HepG2 (cell line): ENCODE measurements around the gene HBA1. TPM values are rescaled to one million over a fixed set of nuclear protein-coding genes. Genes with fewer than 3 reads are reported as not detected.
A peak's percentile ranks its signal among the peaks of the same experiment; 100 is the strongest.

Experiments
- ELF3 ChIP-seq: IDR thresholded peaks from 2 replicates; pipeline ENCODE4 v1.6.1; 2016; ENCODE audit warnings: missing genetic modification reagents, missing compliant biosample characterization
- EP300 ChIP-seq, 3 experiments: sonication (generic) in 1 of 3; formaldehyde crosslinking in 1 of 3; IDR thresholded peaks; 2 replicates each; pipeline versions ENCODE4 v1.5.1 to v1.6.1; 2011 to 2020; ENCODE audit warnings: low read depth in 2 of 3, low read length in 2 of 3, borderline replicate concordance in 1 of 3, improper control_type of control experiment in 1 of 3, mild to moderate bottlenecking in 1 of 3, missing genetic modification reagents in 1 of 3, moderate library complexity in 1 of 3
- GZF1 ChIP-seq: sonication (generic); formaldehyde crosslinking; IDR thresholded peaks from 2 replicates; pipeline ENCODE4 v1.5.1; 2020; ENCODE audit warnings: mild to moderate bottlenecking, missing genetic modification reagents
- NCOA1 ChIP-seq: sonication (generic); formaldehyde crosslinking; IDR thresholded peaks from 2 replicates; pipeline ENCODE4 v1.9.0; 2021; ENCODE audit warnings: missing genetic modification reagents
- PHF5A ChIP-seq: IDR thresholded peaks from one replicate; pipeline ENCODE4 v1.6.1; 2018; ENCODE audit warnings: low read depth, missing genetic modification reagents; ENCODE audit not compliant: unreplicated experiment
- RCOR2 ChIP-seq: IDR thresholded peaks from 2 replicates; pipeline ENCODE4 v1.6.1; 2016; ENCODE audit warnings: missing biosample characterization, missing genetic modification reagents
- SKI ChIP-seq: fragments of 450-650 bp; IDR thresholded peaks from one replicate; pipeline ENCODE4 v1.6.1; 2018; ENCODE audit warnings: mild to moderate bottlenecking; ENCODE audit not compliant: partially characterized antibody
- THAP11 ChIP-seq: IDR thresholded peaks from 2 replicates; pipeline ENCODE4 v1.6.1; 2016; ENCODE audit warnings: missing biosample characterization, missing genetic modification reagents
- TRIM24 ChIP-seq: sonication (generic); formaldehyde crosslinking; IDR thresholded peaks from 2 replicates; pipeline ENCODE4 v1.8.0; 2022; ENCODE audit warnings: mild to moderate bottlenecking, missing genetic modification reagents
- ZFP1 ChIP-seq: IDR thresholded peaks from 2 replicates; pipeline ENCODE4 v1.6.1; 2016
- ZFP62 ChIP-seq: sonication (generic); formaldehyde crosslinking; IDR thresholded peaks from 2 replicates; pipeline ENCODE4 v1.4.0; 2020; ENCODE audit warnings: missing genetic modification reagents
- ZFP82 ChIP-seq: sonication (generic); formaldehyde crosslinking; IDR thresholded peaks from 2 replicates; pipeline ENCODE4 v1.5.1; 2020; ENCODE audit warnings: mild to moderate bottlenecking, missing genetic modification reagents, borderline replicate concordance
- ZNF12 ChIP-seq: sonication (generic); formaldehyde crosslinking; IDR thresholded peaks from 2 replicates; pipeline ENCODE4 v1.5.0; 2020; ENCODE audit warnings: missing genetic modification reagents
- ZNF205 ChIP-seq: IDR thresholded peaks from 2 replicates; pipeline ENCODE4 v1.6.1; 2018; ENCODE audit warnings: missing biosample characterization, missing genetic modification reagents
- ZNF34 ChIP-seq: sonication (generic); formaldehyde crosslinking; IDR thresholded peaks from 2 replicates; pipeline ENCODE4 v1.4.0; 2020; ENCODE audit warnings: mild to moderate bottlenecking, missing genetic modification reagents, borderline replicate concordance
- ZNF577 ChIP-seq: sonication (generic); formaldehyde crosslinking; IDR thresholded peaks from 2 replicates; pipeline ENCODE4 v1.4.0; 2020; ENCODE audit warnings: mild to moderate bottlenecking, low read depth, missing genetic modification reagents, borderline replicate concordance
- ZNF629 ChIP-seq: sonication (generic); formaldehyde crosslinking; conservative IDR thresholded peaks from 2 replicates; pipeline ENCODE4 v1.5.0; 2020; ENCODE audit warnings: missing genetic modification reagents
- ZNF83 ChIP-seq: sonication (generic); formaldehyde crosslinking; IDR thresholded peaks from 2 replicates; pipeline ENCODE4 v1.4.0; 2020; ENCODE audit warnings: missing genetic modification reagents, mild to moderate bottlenecking, borderline replicate concordance
- polyA plus RNA-seq, 8 experiments: library from polyadenylated mRNA; depleted of rRNA in 3 of 8; stranded (reverse) in 7 of 8; unstranded in 1 of 8; fragments of >200 nt; fragmentation: Illumina TruSeq in 4 of 8; extraction: Trizol in 4 of 8; gene quantifications; 2 replicates each; pipeline versions ENCODE4 v1.2.1 to v1.2.3, GENCODE V29; 2011 to 2016; ENCODE audit warnings: low read depth in 4 of 8, missing spikeins in 1 of 8, mixed read lengths in 1 of 8; ENCODE audit not compliant: insufficient read depth in 1 of 8
- total RNA-seq, 5 experiments: library from RNA; depleted of rRNA; stranded (reverse); fragments of >200 nt; fragmentation: Illumina TruSeq; extraction: Trizol; gene quantifications; 2 replicates each; pipeline ENCODE4 v1.2.3, GENCODE V29; 2016; ENCODE audit warnings: low read depth in 1 of 5
- TF ChIP-seq, protein P1 (sequence below): sonication (generic); formaldehyde crosslinking; IDR thresholded peaks from 2 replicates; pipeline ENCODE4 v1.8.0; 2022; ENCODE audit warnings: low read depth, missing genetic modification reagents
- TF ChIP-seq, protein P2 (sequence below): sonication (generic); formaldehyde crosslinking; IDR thresholded peaks from 2 replicates; pipeline ENCODE4 v1.4.0; 2020; ENCODE audit warnings: missing genetic modification reagents
- TF ChIP-seq, protein P3 (sequence below): sonication (generic); formaldehyde crosslinking; IDR thresholded peaks from 2 replicates; pipeline ENCODE4 v1.4.0; 2020; ENCODE audit warnings: low read depth, mild to moderate bottlenecking, missing genetic modification reagents
- TF ChIP-seq, protein P4 (sequence below): IDR thresholded peaks from 2 replicates; pipeline ENCODE4 v1.6.1; 2016
- TF ChIP-seq, protein P5 (sequence below): sonication (generic); formaldehyde crosslinking; IDR thresholded peaks from 2 replicates; pipeline ENCODE4 v1.4.0; 2020; ENCODE audit warnings: mild to moderate bottlenecking, missing genetic modification reagents

HBA1 gene
- total and polyA plus RNA-seq, 2 of the 13 experiments (the other 11 are each of a cell fraction or from before 2014, with no cell fraction given): 0.59 TPM; not detected in 1

DNA sequence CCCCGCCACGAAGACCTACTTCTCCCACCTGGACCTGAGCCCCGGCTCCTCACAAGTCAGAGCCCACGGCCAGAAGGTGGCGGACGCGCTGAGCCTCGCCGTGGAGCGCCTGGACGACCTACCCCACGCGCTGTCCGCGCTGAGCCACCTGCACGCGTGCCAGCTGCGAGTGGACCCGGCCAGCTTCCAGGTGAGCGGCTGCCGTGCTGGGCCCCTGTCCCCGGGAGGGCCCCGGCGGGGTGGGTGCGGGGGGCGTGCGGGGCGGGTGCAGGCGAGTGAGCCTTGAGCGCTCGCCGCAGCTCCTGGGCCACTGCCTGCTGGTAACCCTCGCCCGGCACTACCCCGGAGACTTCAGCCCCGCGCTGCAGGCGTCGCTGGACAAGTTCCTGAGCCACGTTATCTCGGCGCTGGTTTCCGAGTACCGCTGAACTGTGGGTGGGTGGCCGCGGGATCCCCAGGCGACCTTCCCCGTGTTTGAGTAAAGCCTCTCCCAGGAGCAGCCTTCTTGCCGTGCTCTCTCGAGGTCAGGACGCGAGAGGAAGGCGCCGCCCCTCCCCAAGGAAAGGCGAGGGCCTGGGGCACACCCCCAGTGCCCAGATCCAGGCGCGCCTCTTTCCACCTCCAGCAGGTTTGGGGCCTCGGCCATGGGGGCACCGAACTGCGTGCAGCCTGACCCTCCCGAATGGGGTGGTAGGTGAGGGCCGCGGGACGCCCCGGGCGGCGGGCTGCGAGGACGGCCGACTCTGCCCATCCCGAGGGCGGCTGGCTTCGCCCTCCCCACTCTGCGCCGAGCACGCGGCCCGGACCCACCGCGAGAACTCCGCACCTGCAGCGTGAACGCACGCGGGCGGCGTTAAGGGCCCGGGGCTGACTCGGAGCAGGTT lies 4.4 kb downstream of the HBA1 start (continued):
- TF ChIP-seq TRIM24 (CRISPR knock-in tag) (no peak), ZFP62 (CRISPR knock-in tag) (no peak), ZNF12 (CRISPR knock-in tag) (peak; percentile 82), RCOR2 (0 out of 2 replicates have a peak, but pooled peaks have one; percentile 36), NCOA1 (CRISPR knock-in tag) (peak; percentile 97), ZFP1 (peak; percentile 66; the same call in 1 of the 2 replicates), THAP11 (CRISPR knock-in tag) (peak; percentile 84), SKI (no peak), ELF3 (CRISPR knock-in tag) (peak; percentile 86), PHF5A (CRISPR knock-in tag) (no peak), ZFP82 (peak; percentile 91; the same call in 1 of the 2 replicates), ZNF205 (peak; percentile 86; the same call in 1 of the 2 replicates), ZNF629 (peak; percentile 60), ZNF83 (peak; percentile 95; the same call in 1 of the 2 replicates), GZF1 (peak; percentile 85; the same call in 1 of the 2 replicates), ZNF577 (no peak; the same call in 1 of the 2 replicates), ZNF34 (peak; percentile 95), EP300 (IDR thresholded peaks at IDR 0.05; ENCODE audit: low read depth in 2 of 2, low read length in 2 of 2) (no peak), EP300 (CRISPR knock-in tag; IDR thresholded peaks at IDR 0.05; ENCODE audit: borderline replicate concordance) (no peak; the same call in 1 of the 2 replicates)
- TF ChIP-seq, protein P1, sequence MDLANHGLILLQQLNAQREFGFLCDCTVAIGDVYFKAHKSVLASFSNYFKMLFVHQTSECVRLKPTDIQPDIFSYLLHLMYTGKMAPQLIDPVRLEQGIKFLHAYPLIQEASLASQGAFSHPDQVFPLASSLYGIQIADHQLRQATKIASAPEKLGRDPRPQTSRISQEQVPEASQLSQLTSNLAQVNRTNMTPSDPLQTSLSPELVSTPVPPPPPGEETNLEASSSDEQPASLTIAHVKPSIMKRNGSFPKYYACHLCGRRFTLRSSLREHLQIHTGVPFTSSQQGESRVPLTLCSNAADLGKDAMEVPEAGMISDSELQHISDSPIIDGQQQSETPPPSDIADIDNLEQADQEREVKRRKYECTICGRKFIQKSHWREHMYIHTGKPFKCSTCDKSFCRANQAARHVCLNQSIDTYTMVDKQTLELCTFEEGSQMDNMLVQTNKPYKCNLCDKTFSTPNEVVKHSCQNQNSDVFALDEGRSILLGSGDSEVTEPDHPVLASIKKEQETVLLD (CRISPR knock-in tag): peak; percentile 92
- TF ChIP-seq, protein P2, sequence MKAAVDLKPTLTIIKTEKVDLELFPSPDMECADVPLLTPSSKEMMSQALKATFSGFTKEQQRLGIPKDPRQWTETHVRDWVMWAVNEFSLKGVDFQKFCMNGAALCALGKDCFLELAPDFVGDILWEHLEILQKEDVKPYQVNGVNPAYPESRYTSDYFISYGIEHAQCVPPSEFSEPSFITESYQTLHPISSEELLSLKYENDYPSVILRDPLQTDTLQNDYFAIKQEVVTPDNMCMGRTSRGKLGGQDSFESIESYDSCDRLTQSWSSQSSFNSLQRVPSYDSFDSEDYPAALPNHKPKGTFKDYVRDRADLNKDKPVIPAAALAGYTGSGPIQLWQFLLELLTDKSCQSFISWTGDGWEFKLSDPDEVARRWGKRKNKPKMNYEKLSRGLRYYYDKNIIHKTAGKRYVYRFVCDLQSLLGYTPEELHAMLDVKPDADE: peak; percentile 97; the same call in 1 of the 2 replicates
- TF ChIP-seq, protein P3, sequence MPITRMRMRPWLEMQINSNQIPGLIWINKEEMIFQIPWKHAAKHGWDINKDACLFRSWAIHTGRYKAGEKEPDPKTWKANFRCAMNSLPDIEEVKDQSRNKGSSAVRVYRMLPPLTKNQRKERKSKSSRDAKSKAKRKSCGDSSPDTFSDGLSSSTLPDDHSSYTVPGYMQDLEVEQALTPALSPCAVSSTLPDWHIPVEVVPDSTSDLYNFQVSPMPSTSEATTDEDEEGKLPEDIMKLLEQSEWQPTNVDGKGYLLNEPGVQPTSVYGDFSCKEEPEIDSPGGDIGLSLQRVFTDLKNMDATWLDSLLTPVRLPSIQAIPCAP (CRISPR knock-in tag): 0 out of 2 replicates have a peak, but pooled peaks have one; percentile 81
- TF ChIP-seq, protein P4, sequence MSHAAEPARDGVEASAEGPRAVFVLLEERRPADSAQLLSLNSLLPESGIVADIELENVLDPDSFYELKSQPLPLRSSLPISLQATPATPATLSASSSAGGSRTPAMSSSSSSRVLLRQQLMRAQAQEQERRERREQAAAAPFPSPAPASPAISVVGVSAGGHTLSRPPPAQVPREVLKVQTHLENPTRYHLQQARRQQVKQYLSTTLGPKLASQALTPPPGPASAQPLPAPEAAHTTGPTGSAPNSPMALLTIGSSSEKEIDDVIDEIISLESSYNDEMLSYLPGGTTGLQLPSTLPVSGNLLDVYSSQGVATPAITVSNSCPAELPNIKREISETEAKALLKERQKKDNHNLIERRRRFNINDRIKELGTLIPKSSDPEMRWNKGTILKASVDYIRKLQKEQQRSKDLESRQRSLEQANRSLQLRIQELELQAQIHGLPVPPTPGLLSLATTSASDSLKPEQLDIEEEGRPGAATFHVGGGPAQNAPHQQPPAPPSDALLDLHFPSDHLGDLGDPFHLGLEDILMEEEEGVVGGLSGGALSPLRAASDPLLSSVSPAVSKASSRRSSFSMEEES (CRISPR knock-in tag): peak; percentile 73
- TF ChIP-seq, protein P5, sequence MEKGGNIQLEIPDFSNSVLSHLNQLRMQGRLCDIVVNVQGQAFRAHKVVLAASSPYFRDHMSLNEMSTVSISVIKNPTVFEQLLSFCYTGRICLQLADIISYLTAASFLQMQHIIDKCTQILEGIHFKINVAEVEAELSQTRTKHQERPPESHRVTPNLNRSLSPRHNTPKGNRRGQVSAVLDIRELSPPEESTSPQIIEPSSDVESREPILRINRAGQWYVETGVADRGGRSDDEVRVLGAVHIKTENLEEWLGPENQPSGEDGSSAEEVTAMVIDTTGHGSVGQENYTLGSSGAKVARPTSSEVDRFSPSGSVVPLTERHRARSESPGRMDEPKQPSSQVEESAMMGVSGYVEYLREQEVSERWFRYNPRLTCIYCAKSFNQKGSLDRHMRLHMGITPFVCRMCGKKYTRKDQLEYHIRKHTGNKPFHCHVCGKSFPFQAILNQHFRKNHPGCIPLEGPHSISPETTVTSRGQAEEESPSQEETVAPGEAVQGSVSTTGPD (CRISPR knock-in tag): no peak
